WTC11 (cell line): ENCODE measurements around the gene CD164. TPM values are rescaled to one million over a fixed set of nuclear protein-coding genes. Genes with fewer than 3 reads are reported as not detected.

Experiments
- ATF6 ChIP-seq: sonication (generic); formaldehyde crosslinking; IDR thresholded peaks from 2 replicates; pipeline ENCODE4 v1.8.1; 2023; ENCODE audit warnings: mild to moderate bottlenecking, missing genetic modification reagents
- E2F4 ChIP-seq: sonication (generic); formaldehyde crosslinking; IDR thresholded peaks from 2 replicates; pipeline ENCODE4 v1.8.1; 2022; ENCODE audit warnings: low read depth, mild to moderate bottlenecking, moderate library complexity, missing genetic modification reagents, borderline replicate concordance
- ELF4 ChIP-seq: sonication (generic); formaldehyde crosslinking; IDR thresholded peaks from 2 replicates; pipeline ENCODE4 v1.8.1; 2022; ENCODE audit warnings: low read depth, mild to moderate bottlenecking, moderate library complexity, missing genetic modification reagents
- EMX1 ChIP-seq: fragments of 250-450 bp; sonication (Bioruptor Pico); IDR thresholded peaks from 2 replicates; pipeline ENCODE4 v1.8.0; 2021; ENCODE audit warnings: mild to moderate bottlenecking
- ERG ChIP-seq: fragments of 250-450 bp; sonication (Bioruptor Pico); IDR thresholded peaks from 2 replicates; pipeline ENCODE4 v1.8.0; 2021; ENCODE audit warnings: mild to moderate bottlenecking
- ETV6 ChIP-seq: sonication (generic); formaldehyde crosslinking; IDR thresholded peaks from 2 replicates; pipeline ENCODE4 v1.8.1; 2022; ENCODE audit warnings: mild to moderate bottlenecking, missing genetic modification reagents
- FOXJ3 ChIP-seq: sonication (generic); formaldehyde crosslinking; IDR thresholded peaks from 2 replicates; pipeline ENCODE4 v1.9.0; 2021; ENCODE audit warnings: missing genetic modification reagents, mild to moderate bottlenecking, borderline replicate concordance
- IRF2 ChIP-seq: sonication (generic); formaldehyde crosslinking; IDR thresholded peaks from 2 replicates; pipeline ENCODE4 v1.8.0; 2022; ENCODE audit warnings: low read depth, missing genetic modification reagents, borderline replicate concordance
- JAZF1 ChIP-seq: fragments of 250-450 bp; sonication (Bioruptor Pico); IDR thresholded peaks from 2 replicates; pipeline ENCODE4 v1.9.0; 2021; ENCODE audit warnings: moderate library complexity, mild to moderate bottlenecking, inconsistent platforms
- JUN ChIP-seq: sonication (generic); formaldehyde crosslinking; IDR thresholded peaks from 2 replicates; pipeline ENCODE4 v1.8.0; 2023; ENCODE audit warnings: mild to moderate bottlenecking, missing genetic modification reagents
- KAT7 ChIP-seq: sonication (generic); formaldehyde crosslinking; IDR thresholded peaks from 2 replicates; pipeline ENCODE4 v1.8.1; 2023; ENCODE audit warnings: missing genetic modification reagents, mild to moderate bottlenecking, borderline replicate concordance
- MXD4 ChIP-seq: fragments of 250-450 bp; sonication (Bioruptor Pico); IDR thresholded peaks from 2 replicates; pipeline ENCODE4 v1.8.0; 2021; ENCODE audit warnings: mild to moderate bottlenecking, moderate library complexity, borderline replicate concordance
- NR1H2 ChIP-seq: sonication (generic); formaldehyde crosslinking; IDR thresholded peaks from 2 replicates; pipeline ENCODE4 v1.9.0; 2021; ENCODE audit warnings: mild to moderate bottlenecking, moderate library complexity, missing genetic modification reagents
- PRRX2 ChIP-seq: fragments of 250-450 bp; sonication (Bioruptor Pico); IDR thresholded peaks from 2 replicates; pipeline ENCODE4 v1.8.0; 2021; ENCODE audit warnings: mild to moderate bottlenecking
- RELA ChIP-seq: sonication (generic); formaldehyde crosslinking; IDR thresholded peaks from 2 replicates; pipeline ENCODE4 v1.8.1; 2022; ENCODE audit warnings: missing genetic modification reagents, mild to moderate bottlenecking, borderline replicate concordance
- SMAD3 ChIP-seq: sonication (generic); formaldehyde crosslinking; IDR thresholded peaks from 2 replicates; pipeline ENCODE4 v1.8.0; 2022; ENCODE audit warnings: missing genetic modification reagents, mild to moderate bottlenecking, borderline replicate concordance
- SMAD4 ChIP-seq: sonication (generic); formaldehyde crosslinking; IDR thresholded peaks from 2 replicates; pipeline ENCODE4 v1.8.0; 2022; ENCODE audit warnings: mild to moderate bottlenecking, missing genetic modification reagents
- SOX15 ChIP-seq: fragments of 250-450 bp; sonication (Bioruptor Pico); IDR thresholded peaks from 2 replicates; pipeline ENCODE4 v1.9.0; 2021; ENCODE audit warnings: mild to moderate bottlenecking
- SP1 ChIP-seq: sonication (generic); formaldehyde crosslinking; conservative IDR thresholded peaks from 2 replicates; pipeline ENCODE4 v1.8.1; 2022; ENCODE audit warnings: missing genetic modification reagents
- TEAD4 ChIP-seq: sonication (generic); formaldehyde crosslinking; IDR thresholded peaks from 2 replicates; pipeline ENCODE4 v1.8.0; 2022; ENCODE audit warnings: mild to moderate bottlenecking, missing genetic modification reagents
- TP53 ChIP-seq: sonication (generic); formaldehyde crosslinking; IDR thresholded peaks from 2 replicates; pipeline ENCODE4 v1.8.1; 2023; ENCODE audit warnings: mild to moderate bottlenecking, missing genetic modification reagents
- ZNF121 ChIP-seq: sonication (generic); formaldehyde crosslinking; IDR thresholded peaks from 2 replicates; pipeline ENCODE4 v1.8.0; 2023; ENCODE audit warnings: missing genetic modification reagents
- ZNF138 ChIP-seq: sonication (generic); formaldehyde crosslinking; conservative IDR thresholded peaks from 2 replicates; pipeline ENCODE4 v1.8.1; 2022; ENCODE audit warnings: mild to moderate bottlenecking, moderate library complexity, missing genetic modification reagents
- ZNF219 ChIP-seq: sonication (generic); formaldehyde crosslinking; IDR thresholded peaks from 2 replicates; pipeline ENCODE4 v1.8.0; 2023; ENCODE audit warnings: missing genetic modification reagents, mild to moderate bottlenecking, borderline replicate concordance
- ZNF263 ChIP-seq: sonication (generic); formaldehyde crosslinking; IDR thresholded peaks from 2 replicates; pipeline ENCODE4 v1.8.1; 2022; ENCODE audit warnings: low read depth, mild to moderate bottlenecking, moderate library complexity, missing genetic modification reagents
- ZNF281 ChIP-seq: sonication (generic); formaldehyde crosslinking; IDR thresholded peaks from 2 replicates; pipeline ENCODE4 v1.8.0; 2023; ENCODE audit warnings: mild to moderate bottlenecking, missing genetic modification reagents
- ZNF396 ChIP-seq: fragments of 250-450 bp; sonication (Bioruptor Pico); IDR thresholded peaks from 2 replicates; pipeline ENCODE4 v1.8.0; 2021; ENCODE audit warnings: mild to moderate bottlenecking, moderate library complexity, borderline replicate concordance
- ZNF425 ChIP-seq: fragments of 250-450 bp; sonication (Bioruptor Pico); conservative IDR thresholded peaks from 2 replicates; pipeline ENCODE4 v1.9.0; 2021; ENCODE audit warnings: mild to moderate bottlenecking
- ZNF512 ChIP-seq: sonication (generic); formaldehyde crosslinking; IDR thresholded peaks from 2 replicates; pipeline ENCODE4 v1.8.1; 2022; ENCODE audit warnings: missing genetic modification reagents, borderline replicate concordance
- total RNA-seq: library from RNA; stranded (reverse); gene quantifications from 3 replicates; pipeline ENCODE4 v1.2.3, GENCODE V29; 2021

CD164 gene
- total RNA-seq, 1 experiment from 2014 or later = 74.9 TPM

GRCh38 chr6:109381747-109382575 lies at the start of gene CD164 (continued):
- TF ChIP-seq ZNF512 (CRISPR knock-in tag) (no peak), ELF4 (CRISPR knock-in tag) (0 out of 2 replicates have a peak, but pooled peaks have one; percentile 62), ZNF263 (CRISPR knock-in tag) (no peak), PRRX2 (CRISPR knock-in tag) (no peak), SOX15 (CRISPR knock-in tag) (no peak), ZNF219 (CRISPR knock-in tag) (0 out of 2 replicates have a peak, but pooled peaks have one; percentile 13), ZNF138 (CRISPR knock-in tag) (no peak), ATF6 (CRISPR knock-in tag) (no peak), EMX1 (CRISPR knock-in tag) (no peak), SP1 (CRISPR knock-in tag) (no peak), ZNF121 (no peak), RELA (CRISPR knock-in tag) (peak; percentile 79; the same call in 1 of the 2 replicates), ETV6 (CRISPR knock-in tag) (no peak; the same call in none of the 2 replicates), TP53 (CRISPR knock-in tag) (0 out of 2 replicates have a peak, but pooled peaks have one; percentile 47), ZNF396 (CRISPR knock-in tag) (no peak), E2F4 (CRISPR knock-in tag) (no peak), MXD4 (no peak), ERG (no peak), SMAD3 (CRISPR knock-in tag) (peak; percentile 74; the same call in 1 of the 2 replicates), JUN (CRISPR knock-in tag) (peak; percentile 73; the same call in 1 of the 2 replicates), SMAD4 (no peak), JAZF1 (CRISPR knock-in tag) (no peak), IRF2 (CRISPR knock-in tag) (no peak), ZNF281 (CRISPR knock-in tag) (no peak), ZNF425 (CRISPR knock-in tag) (no peak), NR1H2 (CRISPR knock-in tag) (no peak), FOXJ3 (CRISPR knock-in tag) (no peak), KAT7 (CRISPR knock-in tag) (peak; percentile 86; the same call in 1 of the 2 replicates), TEAD4 (CRISPR knock-in tag) (no peak)
